Caki2 (cell line): ENCODE results near the gene FRK. TPM values are rescaled to one million over a fixed set of nuclear protein-coding genes. Genes with fewer than 3 reads are reported as not detected.
"Not testable (repeated sequence)": the region's sequence is repeated elsewhere in the genome, so short reads cannot be mapped to it uniquely, and the experiment has no call there.

Experiments used
- DNase-seq: peaks from one replicate; pipeline ENCODE4 v3.0.0-alpha.2; 2015; ENCODE audit warnings: low read depth
- in situ Hi-C: cut with HindIII; loops from 2 replicates; pipeline ENCODE4 v1.10.0; 2016; ENCODE audit warnings: low sequenced_read_pairs, low pct_unique_long_range_greater_than_20kb, mixed read lengths
- total RNA-seq: library from RNA; depleted of rRNA; stranded (reverse); fragments of >200 nt; shearing (Covaris generic); gene quantifications from 2 replicates; pipeline ENCODE4 v1.2.3, GENCODE V29; 2014; ENCODE audit warnings: low replicate concordance

Gene FRK
- total RNA-seq, 1 experiment from 2014 or later, result 5.0 TPM

DNA sequence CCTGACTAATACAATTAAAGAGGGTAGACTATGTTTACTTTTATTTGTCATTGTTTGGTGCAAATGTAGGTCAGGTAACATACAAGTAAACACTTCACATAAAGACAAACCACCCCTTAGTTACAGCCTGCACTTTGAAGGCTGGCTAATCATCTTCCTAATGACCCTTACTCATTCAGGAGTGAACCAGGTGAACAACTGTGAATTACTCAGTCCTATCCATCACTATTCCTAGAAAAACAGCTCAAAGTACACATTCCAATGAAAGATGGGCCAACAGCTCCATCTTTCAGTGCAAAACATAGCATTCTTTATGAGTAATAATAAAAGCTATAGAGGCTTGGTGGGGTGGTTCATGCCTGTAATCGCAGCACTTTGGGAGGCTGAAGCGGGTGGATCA lies 78.2 kb downstream of the FRK start:
- DNase-seq, result peak; percentile 8
- in situ Hi-C loops, result no loop called here

DNA sequence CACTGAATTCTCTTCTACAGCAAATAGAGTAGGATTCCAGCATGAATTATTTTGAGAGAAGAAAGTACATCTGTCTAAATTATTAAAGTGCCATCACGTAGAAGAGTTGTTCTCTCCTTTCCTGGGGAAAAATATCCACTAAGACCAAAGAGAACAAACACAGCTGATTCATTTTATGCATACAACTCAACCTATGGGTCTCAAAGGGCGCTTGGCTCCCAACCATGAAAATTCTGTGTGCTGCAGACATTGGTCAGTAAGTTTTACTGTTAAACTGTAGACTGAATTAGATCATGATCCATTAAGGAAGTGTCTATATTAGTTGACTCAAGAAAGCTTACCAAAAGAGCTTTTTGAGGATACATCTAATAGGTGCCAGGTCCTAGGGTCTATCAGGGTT lies 83.5 kb downstream of the FRK start:
- in situ Hi-C loops, result no loop called here
- DNase-seq, result no peak

DNA sequence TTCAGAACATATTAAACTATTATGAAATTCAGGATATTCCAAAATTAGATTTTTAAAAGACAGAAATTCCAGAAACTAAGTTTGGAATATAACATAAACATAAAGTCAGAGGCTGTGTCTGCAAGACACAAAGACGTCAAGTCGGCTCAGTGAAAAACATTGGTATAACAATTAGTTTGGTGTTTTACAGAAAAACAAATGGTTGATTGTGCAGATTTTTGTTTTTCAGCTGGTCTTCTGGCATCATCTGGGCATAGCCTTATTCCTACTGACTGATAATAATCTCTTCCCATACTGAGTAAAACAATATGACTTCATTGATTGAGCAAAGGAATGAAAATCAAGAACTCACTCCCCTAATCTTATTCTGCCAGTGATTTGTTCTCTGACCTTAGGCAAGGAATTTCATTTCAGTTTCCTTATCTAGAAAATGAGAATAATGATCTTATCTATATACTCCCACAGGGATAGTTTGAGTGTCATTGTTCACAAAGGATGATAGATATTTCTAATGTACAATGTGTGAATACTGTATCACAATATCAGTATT lies 84.3 kb downstream of the FRK start:
- in situ Hi-C loops, result no loop called here
- DNase-seq, result no peak

- no peak for DNase-seq
- in situ Hi-C loops, result no loop called here
Observed at GRCh38 chr6:115972679-115973078, 88.0 kb downstream of the FRK start.

GRCh38 chr6:115971785-115972184 lies 88.9 kb downstream of the FRK start:
- in situ Hi-C loops, result no loop called here
- DNase-seq, result no peak

GRCh38 chr6:115969930-115970273 lies 90.8 kb downstream of the FRK start:
- no peak for DNase-seq
- in situ Hi-C loops, result no loop called here

- DNase-seq, result no peak
- in situ Hi-C loops, result no loop called here
Observed at GRCh38 chr6:115969207-115969929, 91.3 kb downstream of the FRK start.

DNA sequence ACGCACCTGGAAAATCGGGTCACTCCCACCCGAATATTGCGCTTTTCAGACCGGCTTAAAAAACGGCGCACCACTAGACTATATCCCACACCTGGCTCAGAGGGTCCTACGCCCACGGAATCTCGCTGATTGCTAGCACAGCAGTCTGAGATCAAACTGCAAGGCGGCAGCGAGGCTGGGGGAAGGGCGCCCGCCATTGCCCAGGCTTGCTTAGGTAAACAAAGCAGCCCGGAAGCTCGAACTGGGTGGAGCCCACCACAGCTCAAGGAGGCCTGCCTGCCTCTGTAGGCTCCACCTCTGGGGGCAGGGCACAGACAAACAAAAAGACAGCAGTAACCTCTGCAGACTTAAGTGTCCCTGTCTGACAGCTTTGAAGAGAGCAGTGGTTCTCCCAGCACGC lies 100.4 kb downstream of the FRK start:
- in situ Hi-C loops, DNase-seq: not testable (repeated sequence)

GRCh38 chr6:115958958-115959357 lies 101.7 kb downstream of the FRK start:
- in situ Hi-C loops, result no loop called here
- DNase-seq, result no peak

GRCh38 chr6:115954740-115955139 lies 106.0 kb downstream of the FRK start:
- in situ Hi-C loops, result no loop called here
- no peak for DNase-seq

DNA sequence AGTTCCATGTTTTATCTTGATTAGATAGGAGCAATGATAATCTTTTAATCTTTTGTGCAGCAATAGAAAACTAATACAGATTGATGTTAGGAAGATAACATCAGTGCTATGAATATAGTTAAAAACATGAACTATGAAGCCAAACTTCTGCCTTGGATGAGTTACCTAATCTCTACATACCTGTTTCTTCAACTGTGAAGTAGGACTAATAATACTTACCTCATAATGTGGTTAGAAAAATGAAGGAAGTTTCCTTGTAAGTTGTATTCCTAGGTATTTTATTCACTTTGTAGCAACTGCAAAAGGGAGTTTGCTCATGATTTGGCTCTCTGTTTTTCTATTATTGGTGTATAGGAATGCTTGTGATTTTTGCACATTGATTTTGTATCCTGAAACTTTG lies 111.9 kb downstream of the FRK start:
- DNase-seq, result no peak
- in situ Hi-C loops, result no loop called here

DNA sequence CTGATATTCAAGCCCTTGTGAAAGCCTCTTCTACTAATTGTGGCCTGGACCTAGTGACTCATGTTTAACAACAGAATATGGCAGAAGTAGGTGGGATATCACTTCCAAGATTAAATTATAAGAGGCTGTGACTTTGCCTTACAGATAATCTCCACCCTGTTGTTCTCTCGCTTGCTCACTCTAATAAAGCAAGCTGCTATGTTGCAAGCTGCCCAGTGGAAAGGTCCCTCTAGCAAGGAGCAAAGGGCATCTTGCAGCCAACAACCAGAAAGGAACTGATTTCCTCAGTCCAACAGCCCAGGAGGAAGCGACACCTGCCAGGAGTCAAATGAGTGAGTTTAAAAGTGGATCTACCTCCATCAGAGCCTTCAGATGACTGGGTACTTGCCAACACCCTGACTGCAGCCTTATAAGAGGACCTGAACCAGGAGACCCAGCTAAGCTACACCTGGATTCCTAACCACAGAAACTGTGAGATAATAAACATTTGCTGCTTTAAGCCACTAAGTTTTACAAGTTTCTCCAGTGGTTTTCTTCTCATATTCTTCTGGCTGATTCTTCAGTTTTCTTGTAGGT lies 112.6 kb downstream of the FRK start:
- no peak for DNase-seq
- in situ Hi-C loops, result no loop called here

DNA sequence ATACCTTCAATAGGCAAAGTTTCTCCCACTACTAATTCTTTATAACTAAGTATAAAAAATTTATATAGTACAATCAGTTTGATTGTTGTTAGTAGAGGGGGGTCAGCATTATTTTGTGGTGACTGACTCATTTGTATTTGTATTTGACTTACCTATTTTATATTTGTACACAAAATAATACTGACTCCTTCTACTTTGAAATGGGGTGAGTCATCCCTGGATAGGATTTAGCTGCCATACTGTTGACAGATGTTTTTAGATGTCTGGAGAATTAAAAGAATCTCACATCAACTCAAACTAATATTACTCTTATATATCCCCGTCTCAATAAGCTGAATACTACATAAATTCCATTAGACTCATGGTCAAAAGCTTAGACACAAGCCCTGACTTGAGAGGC lies 114.9 kb downstream of the FRK start:
- DNase-seq, result no peak
- in situ Hi-C loops, result no loop called here

- peak; percentile 45 for DNase-seq
- in situ Hi-C loops, result no loop called here
Observed at GRCh38 chr6:115945306-115945705, 115.4 kb downstream of the FRK start.

- in situ Hi-C loops, DNase-seq: not testable (repeated sequence)
Observed at GRCh38 chr6:115944829-115945228, 115.9 kb downstream of the FRK start.

- DNase-seq, in situ Hi-C loops: not testable (repeated sequence)
Observed at GRCh38 chr6:115937502-115937901, 123.2 kb downstream of the FRK start.

GRCh38 chr6:115935361-115935760 lies 125.3 kb downstream of the FRK start:
- DNase-seq, result no peak
- in situ Hi-C loops, result no loop called here

DNA sequence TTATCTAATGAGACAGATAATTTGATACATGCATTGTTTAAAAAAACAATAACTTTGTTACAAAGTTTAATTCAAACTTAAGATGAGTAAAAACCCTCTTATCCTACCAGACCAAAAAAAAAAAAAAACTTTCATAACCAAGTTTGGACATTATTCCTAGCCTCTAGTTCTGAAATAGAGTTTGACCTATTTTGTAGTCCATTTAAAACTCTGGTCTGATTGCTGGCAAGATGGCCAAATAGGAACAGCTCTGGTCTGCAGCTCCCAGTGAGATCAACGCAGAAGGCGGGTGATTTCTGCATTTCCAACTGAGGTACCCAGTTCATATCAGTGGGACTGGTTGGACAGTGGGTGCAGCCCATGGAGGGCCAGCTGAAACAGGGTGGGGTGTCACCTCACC lies 125.9 kb downstream of the FRK start:
- in situ Hi-C loops, result no loop called here

DNA sequence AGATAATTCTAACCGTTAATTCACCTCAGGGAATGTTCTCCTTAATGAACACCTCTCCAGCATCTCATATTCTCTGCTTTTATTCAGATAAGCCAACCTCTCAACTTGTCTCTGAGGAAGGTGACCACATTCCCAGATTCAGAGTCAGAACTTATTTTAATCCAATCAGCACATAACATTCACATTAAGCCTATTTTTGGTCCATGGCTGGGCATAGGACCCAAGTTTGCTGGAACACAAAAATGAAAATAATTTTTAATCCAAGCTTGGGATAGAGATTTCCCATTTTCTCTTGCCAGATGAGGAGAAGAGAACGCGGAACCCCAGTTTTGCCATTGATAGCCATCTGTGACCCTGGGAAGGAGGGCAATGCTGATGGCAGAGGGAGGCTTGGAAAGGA lies 126.5 kb downstream of the FRK start:
- in situ Hi-C loops, result no loop called here
- no peak for DNase-seq

More for the DNA sequence above, 125.9 kb downstream of the FRK start:
- DNase-seq, result no peak

DNA sequence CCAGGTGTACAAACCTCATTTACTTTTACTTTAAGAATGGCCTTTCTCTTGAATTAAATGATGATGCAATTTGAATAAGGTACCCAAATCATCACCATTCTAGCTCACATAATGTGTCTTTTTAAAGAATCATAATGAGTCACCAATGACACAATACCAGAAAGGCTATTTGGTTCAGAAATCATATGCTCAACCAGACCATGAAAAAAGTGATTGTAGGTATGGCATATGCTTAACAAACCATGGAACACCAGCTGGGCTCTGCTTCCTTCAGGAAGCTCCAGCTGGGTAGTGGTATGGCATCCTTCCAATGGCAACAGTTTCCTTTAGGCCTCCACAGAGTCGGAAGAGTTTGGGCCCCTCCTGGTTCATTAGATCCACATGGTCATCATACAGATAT lies 128.2 kb downstream of the FRK start:
- in situ Hi-C loops, result no loop called here
- DNase-seq, result peak; percentile 65
